ENCODE data around the gene PODNL1.

PODNL1 gene

GRCh38 chr19:13957051-13957450 lies 18.8 kb upstream of the PODNL1 start:
- FAIRE-seq: no peak

DNA sequence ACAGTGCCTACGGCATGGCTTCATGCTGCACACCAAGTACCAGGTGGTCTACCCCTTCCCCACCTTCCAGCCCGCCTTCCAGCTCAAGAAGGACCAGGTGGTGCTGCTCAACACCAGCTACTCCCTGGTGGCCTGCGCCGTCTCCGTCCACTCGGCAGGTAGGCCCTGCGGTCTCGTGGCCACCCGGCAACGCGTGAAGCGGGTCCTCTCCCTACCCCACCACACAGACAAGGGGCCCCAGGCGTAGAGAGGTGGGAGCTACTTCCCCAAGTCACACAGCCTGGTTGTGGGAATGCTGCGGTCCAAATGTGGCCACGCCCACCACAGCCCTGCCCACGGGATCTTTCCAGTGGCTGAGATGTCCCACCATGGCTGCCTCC lies 18.1 kb upstream of the PODNL1 start:
- FAIRE-seq: no peak

GRCh38 chr19:13955662-13956364 lies 17.6 kb upstream of the PODNL1 start:
- FAIRE-seq: no peak

DNA sequence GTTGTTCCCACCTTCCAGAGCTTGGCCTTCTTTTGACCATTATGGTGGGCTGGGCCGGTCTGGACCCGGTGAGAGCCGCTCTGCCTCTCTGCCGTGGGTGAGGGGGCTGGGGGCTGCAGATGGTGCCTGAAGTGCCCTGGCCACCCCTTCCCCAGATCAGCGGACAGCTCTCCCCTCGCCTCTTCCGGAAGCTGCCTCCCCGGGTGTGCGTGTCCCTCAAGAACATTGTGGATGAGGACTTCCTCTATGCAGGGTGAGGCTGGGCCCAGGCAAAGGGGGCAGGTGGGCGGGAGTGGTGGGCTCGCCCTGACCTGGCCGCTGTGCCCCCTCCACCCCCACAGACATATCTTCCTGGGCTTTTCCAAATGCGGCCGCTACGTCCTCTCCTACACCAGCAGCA lies 16.0 kb upstream of the PODNL1 start:
- no peak for FAIRE-seq

- FAIRE-seq: no peak
These were observed 14.8 kb upstream of the PODNL1 start for GRCh38 chr19:13952931-13953531.

DNA sequence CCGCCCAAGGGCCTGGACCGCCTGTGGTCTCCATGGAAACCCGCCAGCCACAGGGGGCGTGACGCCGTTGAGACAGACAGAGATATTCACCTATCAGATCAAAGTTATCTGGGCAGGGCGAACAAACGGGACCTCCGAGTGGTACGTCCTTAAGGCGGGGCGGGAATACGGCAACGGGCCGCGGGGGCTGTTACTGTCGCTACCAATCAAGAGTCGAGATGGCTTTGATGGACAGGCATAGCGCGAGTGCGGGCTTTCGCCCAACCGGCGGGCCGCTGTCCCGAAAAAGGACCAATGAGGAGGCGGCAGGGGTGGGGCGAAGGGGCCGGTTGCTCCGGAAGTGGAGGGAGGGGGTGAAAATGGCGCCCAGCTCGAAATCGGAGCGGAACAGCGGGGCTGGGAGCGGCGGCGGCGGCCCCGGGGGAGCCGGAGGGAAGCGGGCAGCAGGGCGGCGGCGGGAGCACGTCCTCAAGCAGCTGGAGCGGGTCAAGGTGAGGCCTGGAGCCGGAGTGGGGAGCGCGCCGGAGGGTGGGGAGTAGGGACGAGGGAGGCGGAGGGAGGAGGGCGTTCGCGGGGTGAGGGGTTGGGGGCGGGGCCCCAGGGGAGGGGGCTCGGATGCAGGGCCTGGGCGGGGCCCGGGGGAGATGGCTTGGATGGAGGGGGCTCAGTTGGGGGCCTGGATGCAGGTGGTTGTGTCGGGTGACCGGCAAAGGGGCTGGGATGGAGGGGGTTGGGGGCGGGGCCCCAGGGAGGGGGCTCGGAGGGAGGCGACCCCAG lies 14.1 kb upstream of the PODNL1 start, which contains the start of gene DCAF15:
DCAF15 (plus strand) TSS at position 356 of the 777 bp plus-strand sequence; CDS start at position 360, 4 bp downstream.
- peak; percentile 98 for FAIRE-seq

DNA sequence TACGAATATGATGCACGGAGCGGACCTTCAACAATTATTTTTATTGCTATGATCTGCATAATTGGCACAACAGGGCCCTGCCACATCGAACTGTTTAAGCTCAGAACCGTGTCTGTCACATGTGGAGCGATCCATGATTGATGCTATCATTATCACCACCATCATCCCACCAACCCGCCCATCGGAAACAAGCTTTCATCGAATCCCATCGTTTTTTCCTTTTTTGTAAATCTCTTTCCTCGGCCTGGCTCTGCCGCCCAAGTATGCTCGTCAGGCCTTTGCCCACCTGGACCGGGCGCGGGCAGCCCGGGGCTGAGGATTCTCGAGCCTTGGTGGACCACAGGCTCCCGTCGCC lies 13.6 kb upstream of the PODNL1 start:
- FAIRE-seq: no peak

- no peak for FAIRE-seq
These were observed 12.8 kb upstream of the PODNL1 start for GRCh38 chr19:13951043-13951442.

DNA sequence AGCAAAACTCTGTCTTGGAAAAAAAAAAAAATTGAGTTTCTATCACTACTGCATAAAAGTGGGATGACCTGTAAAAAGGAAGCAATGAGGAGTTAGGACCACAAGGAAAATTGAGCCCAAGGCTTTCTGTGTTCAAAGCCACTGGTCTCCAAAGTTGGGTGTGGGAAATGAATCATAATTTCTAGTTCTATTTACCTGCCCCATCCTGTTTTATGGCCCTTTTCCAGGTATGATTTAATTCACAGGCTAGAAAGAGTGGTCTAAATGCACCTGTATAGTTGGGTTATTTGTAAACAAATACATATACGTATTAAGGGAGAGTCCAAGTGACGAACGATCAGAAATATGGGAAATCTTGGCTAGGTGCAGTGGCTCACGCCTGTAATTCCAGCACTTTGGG lies 8.2 kb upstream of the PODNL1 start:
- no peak for FAIRE-seq

DNA sequence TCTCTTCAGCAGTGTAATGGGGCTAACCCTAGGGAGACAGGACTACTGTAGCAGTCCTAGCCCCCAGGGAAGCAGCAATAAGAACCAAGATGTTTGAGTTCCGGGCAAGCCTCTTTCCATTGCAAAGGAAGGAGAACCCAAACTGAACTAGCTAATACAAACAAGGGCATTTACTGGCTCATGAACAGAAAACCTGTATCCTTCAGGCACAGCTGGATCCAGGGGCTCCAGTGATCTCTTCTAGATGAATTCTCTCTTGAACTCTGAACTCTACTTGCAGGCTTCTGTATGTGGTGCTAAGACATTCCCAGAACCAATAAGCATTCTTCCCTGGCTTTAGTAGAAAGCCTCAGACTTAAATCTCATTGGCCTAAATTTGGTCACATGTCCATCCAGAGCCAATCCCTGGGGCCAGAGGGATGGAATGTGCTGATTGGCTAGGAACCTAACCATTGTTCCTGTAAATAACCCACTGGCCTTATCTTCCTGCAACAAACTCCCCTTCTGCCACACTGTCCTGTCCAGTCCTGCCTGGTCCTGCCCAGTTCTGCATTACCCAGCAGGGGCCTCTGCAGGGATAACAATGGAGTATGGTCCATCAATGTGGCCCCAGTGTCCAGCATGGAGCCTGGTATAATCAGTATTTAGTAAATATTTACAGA lies 3.9 kb upstream of the PODNL1 start:
- no peak for FAIRE-seq

DNA sequence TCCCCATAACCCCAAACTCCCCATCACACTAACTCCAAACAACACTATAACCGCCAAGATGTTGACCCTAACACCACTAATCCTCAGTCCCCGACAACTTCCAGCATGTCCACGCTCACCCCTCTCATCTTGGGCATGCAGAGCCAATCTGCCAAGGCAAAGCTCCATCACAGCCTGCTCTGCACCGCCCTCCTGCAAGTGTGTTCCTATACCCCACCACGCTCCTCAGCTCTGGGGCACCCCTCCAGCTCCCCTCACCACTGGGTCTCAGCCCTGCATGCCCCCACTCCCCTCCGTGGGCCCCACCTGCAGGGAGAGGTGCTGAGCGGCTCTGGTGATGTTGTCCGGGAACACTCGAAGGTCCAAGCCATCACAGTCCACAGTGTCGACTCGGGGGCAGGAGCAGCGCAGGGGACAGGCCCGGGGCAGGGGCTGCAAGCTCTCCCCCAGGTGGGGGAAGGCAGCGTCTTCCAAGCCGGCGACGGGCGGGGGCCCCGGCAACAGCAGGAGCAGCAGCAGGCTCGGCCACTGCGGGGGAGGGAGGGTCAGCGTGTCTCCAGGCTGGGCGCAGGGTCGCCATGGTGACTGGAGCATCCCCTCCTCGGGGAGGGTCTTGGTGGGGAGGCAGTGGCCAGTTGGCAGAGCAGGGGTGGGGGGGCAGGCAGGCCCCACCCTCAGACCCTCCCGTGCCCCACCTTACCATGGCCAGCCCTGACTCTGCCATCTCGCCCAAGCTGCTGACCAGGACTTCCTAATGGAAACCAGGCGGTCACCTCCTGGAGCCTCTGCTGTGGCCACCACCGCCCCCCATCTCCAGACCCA lies 527 bp downstream of the PODNL1 start:
- no peak for FAIRE-seq

GRCh38 chr19:13935765-13936510 lies 2.3 kb downstream of the PODNL1 start:
- FAIRE-seq: no peak

DNA sequence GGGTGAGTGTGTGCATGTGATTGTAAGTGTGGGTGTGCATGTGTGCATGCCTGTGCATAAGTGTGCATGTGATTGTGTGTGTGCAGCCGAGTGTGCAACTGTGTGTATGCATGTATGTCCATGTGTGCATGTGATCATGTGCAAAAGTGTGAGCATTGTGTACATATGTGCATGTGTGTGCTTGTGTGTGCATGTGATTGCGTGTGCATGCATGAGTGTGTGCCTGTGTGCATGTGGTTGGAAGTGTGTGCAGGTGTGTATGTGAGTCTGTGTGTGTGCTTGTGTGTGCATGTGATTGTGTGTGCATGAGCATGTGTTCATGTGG lies 3.5 kb downstream of the PODNL1 start:
- no peak for FAIRE-seq

GRCh38 chr19:13932911-13933393 lies 5.3 kb downstream of the PODNL1 start:
- no peak for FAIRE-seq

- FAIRE-seq: no peak
These were observed 6.0 kb downstream of the PODNL1 start for GRCh38 chr19:13932149-13932637.

- no peak for FAIRE-seq
These were observed 6.6 kb downstream of the PODNL1 start for GRCh38 chr19:13931391-13932148.

- FAIRE-seq: no peak
These were observed 7.8 kb downstream of the PODNL1 start for GRCh38 chr19:13930402-13930801.

DNA sequence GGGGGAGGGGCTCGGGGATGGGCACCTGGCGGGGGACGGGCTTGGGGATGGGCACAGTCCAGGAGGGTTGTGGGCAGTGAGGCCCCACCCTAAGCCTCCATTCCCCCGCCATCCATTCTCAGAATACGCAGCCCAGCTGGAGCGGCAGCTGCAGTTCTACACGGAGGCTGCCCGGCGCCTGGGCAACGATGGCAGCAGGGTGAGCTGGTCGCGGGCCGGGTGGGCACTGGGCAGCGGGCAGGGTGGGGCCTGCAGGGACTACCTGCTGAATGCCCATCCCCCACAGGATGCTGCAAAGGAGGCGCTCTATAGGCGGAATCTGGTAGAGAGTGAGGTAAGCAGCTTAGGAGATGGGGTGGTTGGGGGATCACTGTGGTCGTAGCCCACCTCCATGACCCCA lies 8.3 kb downstream of the PODNL1 start:
- no peak for FAIRE-seq

DNA sequence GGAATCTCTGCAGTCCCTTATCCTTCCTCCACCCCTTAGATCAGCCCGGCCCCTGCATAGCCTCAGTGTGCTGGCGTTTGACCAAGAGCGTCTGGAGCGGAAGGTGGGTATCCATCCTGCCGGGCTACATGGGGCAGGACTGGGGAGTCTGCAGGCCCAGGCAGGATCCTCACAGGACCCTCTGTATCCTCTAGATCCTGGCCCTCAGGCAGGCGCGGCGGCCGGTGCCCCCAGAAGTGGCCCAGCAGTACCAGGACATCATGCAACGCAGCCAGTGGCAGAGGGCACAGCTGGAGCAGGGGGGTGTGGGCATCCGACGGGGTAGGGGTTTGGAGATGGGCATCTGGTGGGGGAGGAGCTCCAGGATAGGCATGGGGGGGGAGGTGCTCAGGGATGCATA lies 8.9 kb downstream of the PODNL1 start:
- FAIRE-seq: no peak

DNA sequence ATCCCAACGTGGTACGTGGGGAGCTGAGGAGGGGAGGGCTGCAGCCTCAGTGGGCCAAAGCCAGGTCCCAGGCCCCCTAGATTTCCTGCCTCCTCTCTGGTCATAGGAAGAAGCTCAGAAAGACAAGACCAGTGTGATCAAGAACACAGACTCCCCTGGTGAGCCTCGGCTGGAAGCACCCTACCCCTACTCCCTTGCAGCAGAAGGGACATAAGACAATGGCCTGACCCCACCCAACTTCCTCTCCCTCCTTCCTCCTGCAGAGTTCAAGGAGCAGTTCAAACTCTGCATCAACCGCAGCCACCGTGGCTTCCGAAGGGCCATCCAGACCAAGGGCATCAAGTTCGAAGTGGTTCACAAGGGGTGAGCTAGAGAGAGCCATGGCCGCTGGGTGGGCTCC lies 11.5 kb downstream of the PODNL1 start:
- no peak for FAIRE-seq

GRCh38 chr19:13926010-13926409 lies 12.2 kb downstream of the PODNL1 start:
- no peak for FAIRE-seq
